SHP77 treated with DMSO at 0.1 percent for 48 hours (cell line): ENCODE measurements around the gene GTF2I.
"Not testable (repeated sequence)": the region's sequence is repeated elsewhere in the genome, so short reads cannot be mapped to it uniquely, and the experiment has no call there.

Experiments
- DNase-seq: peaks from one replicate; lab custom pipeline; 2025; lab: John Stamatoyannopoulos, UW

Gene GTF2I

DNA sequence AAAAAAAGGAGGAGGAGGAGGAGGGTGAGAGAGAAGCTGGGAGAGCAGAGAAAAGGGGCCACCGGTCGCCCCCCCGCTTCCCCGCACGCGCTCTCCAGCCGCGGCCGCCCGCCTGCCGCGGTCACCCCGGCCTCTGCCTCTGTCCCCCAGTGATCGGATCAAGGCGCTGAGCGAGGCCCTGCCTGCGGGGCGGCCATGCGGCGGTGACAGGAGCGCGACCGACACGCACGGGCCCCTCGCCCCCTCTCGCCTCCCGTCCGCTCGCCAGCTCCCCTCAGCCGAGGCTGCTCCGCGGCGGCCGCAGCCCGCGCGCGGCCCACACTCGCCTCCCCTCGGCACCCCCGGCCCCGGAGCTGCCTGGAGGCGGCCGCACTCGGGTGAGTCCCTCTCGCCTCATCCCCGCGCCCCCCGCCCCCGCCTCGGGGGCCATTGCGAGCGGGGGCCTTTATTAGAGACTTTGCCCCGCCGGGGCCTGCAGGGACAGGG, at the start of gene GTF2I:
Gene GTF2I (plus strand): TSS at position 27 of the 486 bp plus-strand sequence. CDS start 31,411 bp downstream, outside the sequence.
- no peak for DNase-seq

DNA sequence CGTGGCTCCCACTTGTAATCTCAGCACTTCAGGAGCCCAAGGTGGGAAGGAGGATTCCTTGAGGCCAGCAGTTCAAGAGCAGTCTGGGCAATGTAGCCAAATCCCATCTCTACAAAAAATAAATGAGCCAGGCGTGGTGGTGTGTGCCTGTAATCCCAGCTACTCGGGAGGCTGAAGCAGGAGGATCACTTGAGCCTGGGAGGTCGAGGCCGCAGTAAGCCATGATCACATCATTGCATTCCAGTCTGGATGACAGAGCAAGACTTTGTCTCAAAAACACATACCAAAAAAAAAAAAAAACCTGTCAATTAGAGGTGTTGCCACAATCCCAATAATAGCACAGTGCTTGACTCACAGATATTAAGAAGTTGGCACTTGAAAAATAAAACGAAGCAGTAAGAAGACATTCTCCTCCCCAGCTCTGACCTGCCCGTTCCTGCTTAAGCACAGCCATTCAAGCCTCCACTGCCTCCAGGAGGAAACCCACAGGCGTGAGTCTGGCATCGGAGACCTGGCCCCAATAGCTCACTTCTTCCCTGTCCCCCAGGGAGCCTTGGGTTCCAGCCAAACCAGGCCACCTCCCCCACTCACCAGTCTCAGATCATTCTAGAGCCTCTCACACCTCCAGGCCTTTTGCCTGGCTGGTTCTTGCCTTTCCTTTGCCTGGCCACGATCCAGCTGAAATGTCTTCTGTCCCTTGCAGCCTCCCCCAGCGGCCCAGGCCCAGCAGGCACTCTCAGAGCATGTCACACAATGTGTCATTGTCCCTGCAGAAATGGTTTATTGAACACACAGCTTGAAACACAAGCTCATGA, 45.3 kb upstream of the GTF2I start:
- no peak for DNase-seq

DNA sequence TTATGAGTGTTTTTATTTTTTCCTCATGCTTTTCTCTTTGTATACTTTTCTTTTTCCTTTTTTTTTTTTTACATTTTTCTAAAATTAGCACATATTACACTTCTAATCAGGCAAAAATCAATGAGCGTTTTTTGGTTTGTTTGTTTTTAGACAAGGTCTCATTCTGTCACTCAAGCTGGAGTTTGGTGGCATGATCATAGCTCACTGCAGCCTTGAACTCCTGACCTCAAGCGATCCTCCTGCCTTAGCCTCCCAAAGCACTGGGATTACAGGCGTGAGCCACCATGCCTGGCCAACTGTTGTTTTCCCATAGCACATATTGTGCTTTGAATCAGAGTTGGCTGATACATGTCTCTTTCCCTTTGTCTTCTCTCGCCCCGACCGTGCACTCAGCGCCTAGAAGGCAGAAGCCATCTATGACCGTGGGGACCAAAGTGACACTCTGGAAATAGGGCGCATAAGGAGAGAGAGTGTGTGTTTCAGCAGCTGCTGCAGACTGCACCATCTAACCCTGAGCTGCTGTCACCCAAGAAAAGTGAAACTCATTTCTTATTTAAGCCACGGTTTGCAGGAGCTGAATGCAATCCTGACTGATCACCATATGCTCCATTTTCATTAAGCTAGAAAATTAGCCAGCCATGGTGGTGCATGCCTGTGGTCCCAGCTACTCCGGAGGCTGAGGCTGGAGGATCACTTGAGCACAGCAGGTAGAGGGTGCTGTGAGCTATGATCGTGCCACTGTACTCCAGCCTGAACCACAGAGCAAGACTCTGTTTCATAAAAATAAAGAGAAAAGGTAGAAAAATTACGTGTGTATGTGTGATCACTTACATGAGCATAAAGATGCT, 41.4 kb upstream of the GTF2I start:
- DNase-seq: no peak

DNA sequence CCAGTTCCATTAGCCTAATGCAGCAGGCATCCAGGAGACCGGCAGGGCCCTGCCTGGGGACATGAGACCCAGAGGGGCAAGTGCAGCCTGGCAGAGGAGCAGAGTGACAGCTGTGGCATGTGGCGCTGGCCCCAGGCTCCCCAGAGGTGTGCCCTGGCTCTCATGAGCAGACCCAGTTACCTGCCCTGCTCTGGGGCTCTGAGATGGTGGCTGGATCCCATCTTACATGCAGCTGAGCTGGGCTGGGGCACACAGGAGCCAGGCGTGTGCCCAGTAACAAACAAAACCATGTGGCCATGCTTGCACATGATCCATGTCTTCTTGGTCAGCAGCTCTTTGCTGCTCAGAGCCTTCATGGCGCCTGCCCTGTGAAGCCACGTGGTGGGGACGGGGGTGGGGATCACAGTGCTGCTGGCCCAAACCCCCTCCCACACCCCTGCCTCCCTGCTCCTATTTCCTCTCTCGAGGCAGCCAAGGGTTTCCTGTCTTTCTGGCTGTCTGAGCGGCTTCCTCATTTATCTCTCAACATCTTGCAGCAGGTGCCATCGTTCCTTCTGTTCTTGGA, 40.3 kb upstream of the GTF2I start:
- no peak for DNase-seq

DNA sequence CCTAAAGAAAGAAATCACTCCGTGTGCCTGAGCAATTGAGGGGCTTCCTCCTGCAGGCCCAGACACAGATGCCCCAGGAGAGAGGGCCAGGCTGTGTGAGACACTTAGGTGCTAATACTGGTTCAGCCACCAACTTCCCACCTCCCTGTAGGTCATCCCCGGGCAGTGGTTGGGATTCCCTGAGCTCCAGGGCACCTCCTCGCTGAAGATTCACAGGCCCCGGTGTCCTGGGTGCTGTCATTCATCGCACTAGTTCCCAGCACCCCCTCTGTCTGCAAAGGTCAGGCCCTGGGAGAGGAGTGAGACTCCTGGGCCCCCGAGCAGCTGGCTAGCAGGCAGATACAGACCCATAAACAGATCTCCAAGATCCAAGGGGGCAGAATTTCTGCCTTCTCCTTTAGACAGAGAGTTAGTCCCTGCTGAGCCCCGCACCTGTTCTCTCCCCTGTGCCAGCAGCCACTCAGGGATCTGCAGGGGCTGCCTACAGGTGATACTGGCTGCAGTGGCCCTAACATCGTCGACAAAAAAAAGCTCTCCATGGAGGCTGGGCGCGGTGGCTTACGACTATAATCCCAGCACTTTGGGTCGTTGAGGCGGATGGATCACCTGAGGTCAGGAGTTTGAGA, 38.2 kb upstream of the GTF2I start:
- no peak for DNase-seq

DNA sequence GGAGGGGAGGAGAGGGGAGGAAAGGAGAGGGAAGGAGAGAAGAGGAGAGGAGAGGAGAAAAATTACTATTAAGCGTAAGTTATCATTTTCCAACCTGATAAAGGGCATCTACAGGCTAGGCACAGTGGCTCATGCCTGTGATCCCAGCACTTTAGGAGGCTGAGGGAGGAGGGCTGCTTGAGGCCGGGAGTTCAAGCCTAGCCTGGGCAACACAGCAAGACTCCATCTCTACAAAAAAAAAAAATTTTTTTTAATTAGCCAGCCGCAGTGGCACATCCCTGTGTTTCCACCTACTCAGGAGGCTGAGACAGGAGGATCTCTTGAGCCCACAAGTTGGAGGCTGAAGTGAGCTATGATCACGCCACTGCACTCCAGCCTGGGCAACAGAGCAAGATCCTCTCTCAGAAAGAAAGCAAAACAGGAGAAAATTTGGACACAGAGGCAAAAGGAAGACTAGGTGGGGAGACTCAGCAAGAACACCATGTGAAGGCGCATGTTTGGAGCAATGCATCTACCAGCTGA, 35.2 kb upstream of the GTF2I start:
- DNase-seq: no peak

DNA sequence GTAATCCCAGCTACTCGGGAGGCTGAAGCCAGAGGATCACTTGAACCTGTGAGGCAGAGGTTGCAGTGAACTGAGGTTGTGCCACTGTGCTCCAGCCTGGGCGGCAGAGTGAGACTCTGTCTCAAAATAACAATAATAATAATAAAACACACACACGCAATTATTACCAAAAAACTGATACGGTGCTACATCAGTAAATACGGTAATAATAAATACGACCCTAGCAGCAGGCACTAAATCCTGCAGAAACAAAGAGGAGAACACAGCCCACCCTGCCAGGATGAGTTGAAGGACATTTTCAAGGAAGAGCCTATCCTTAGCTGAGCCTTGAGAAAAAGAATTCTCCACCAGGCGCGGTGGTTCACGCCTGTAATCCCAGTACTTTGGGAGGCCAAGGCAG, 34.4 kb upstream of the GTF2I start:
- no peak for DNase-seq

DNA sequence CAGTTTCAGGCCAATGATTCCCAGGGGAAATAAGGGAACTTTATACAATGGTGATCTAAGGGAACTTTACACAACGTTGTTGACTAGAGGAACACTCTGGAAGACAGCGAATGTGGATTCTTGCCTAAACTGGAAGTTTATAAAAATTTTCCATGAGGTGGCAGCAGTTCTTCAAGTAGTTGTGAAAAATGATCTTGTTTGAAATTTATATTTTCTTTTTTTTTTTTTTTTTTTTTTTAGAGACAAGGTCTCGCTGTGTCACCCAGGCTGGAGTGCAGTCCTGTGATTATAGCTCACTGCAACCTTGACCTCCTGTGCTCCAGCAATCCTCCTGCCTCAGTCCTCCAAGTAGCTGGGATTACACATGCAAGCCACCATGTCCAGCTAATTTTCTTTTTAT, 32.1 kb upstream of the GTF2I start:
- DNase-seq: no peak

DNA sequence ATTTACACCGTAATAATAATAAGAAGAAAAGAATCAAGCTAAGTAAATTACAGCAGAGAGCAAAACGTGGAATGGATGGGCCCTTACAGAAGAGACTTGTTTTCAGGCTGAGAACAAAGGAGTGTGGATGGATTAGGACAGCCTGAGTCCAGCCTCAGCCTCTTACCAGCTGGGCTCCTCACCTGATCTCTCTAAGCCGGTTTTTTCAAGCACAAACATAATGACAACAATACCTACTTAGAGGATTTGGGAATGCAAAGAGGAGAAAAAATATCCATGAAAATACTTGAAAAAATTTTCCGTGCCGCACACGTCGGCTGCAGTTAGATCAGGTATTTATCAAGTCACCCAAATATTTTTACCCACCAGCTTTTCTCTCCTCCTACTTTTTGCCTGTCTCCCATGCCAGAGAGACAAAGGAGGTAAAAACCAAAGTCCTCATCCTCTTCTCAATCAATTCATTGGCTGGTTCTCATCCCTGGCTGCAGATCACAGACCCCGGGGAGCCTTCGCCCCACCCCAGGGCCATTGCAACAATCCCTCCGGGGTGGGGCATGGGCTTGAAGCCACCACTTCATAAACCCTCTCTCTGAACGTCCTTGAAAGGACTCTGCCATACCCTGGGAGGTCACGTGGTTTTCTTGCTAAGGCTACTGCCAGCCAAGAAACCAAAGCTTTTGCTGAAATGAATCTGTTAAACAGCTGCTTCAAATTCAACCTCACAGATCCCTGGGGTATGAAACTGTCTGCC, 29.7 kb upstream of the GTF2I start:
- no peak for DNase-seq

DNA sequence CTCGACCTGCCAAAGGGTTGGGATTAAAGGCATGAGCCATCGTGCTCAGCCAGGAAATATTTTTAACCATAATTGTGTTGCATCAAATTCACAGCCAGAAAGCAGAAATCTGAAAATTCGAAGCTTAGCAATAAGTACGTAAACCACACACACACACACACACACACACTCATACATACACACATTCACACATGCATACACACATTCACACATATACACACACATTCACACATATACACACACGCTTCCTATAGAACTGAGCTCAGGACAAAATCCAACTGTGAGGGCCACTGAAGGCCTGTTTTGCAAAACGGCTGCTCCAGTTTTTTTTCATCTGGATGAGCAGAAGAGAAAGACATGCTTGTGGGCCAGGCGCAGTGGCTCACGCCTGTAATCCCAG, 25.0 kb upstream of the GTF2I start:
- DNase-seq: no peak

DNA sequence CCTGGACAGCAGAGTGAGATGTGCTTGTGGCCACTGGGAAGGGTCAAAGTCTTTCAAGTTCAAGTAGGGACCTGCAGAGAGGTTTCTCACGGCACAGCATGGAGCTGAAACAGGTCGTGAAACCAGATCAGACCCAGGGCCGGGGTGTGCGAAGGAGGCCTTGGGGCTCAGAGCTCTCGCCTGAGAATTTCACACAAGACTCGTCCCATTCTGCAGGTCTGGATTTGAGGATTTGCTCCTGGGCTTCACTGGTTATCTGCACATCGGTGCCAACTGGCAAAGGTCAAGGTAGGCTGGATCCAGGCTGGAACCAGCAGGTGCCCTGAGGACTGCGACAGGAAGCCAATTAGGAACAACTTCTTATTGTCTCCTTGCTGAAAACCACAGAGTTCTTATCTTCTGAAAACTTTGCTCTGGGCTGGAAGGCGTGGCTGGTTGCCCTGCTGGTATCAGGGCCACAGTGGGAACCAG, 24.0 kb upstream of the GTF2I start:
- no peak for DNase-seq

DNA sequence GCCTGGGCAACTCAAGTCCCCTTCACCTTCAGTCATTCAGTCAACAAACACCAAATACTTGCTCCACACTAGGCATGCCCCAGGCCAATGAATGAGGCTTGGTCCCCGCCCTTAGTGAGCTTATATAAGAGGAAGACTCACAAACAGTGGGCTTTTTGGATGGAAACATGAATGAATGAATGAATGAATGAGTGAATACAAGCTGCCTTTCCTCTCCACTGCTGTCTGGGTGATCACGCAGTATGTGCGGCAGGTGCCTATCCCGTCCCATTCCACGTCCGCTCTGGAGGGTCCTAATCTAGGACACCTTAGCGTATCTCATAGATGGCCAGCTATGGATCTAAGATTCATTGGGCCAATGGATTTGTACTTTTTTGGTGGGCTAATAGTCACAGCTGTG, 19.8 kb upstream of the GTF2I start:
- DNase-seq: no peak

DNA sequence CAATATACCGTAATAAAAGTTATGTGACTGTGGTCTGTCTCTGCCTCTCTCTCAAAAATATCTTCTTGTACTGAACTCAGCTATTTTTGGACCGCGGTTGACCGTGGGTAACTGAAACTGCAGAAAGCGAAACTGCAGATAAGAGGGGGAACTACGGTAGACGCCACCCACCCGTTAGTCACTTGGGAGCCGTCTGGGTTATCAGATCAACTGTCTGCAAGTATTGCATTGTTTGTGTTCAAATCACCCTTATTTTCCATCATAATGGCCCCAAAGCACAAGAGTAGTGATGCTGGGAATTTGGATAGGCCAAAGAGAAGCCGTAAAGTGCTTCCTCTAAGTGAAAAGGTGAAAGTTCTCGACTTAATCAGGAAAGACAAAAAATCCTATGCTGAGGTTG, 7.5 kb upstream of the GTF2I start:
- DNase-seq: not testable (repeated sequence)

DNA sequence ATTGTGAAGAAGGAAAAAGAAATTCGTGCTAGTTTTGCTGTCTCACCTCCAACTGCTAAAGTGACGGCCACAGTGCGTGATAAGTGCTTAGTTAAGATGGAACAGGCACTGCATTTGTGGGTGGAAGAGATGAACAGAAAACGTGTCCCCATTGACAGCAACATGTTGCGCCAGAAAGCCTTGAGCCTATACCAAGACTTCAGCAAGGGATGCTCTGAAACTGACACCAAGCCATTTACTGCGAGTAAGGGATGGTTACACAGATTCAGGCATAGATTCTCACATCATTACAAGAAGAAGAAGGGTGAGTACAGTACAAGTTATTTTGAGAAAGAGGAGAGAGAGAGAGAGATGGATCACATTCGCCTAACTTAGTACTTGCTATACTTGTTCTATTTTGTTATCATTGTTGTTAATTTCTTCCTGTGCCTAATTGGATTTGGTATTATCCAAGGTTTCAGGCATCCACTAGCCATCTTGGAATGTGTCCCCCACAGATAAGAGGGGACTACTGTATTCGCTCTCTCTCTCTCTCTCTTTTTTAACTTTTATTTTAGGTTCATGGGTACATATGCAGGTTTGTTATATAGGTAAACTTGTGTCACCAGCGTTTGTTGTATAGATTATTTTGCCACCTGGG, 6.9 kb upstream of the GTF2I start:
- DNase-seq: not testable (repeated sequence)

DNA sequence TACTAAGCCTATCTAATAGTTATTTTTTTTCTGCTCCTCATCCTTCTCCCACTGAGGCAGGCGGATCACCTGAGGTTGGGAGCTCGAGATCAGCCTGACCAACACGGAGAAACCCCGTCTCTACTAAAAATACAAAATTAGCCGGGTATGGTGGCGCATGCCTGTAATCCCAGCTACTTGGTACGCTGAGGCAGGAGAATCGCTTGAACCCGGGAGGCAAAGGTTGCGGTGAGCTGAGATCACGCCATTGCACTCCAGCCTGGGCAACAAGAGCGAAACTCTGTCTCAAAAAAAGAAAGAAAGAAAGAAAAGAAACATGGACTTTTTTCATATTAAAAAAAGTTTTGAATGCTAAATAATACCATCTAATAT, 6.4 kb upstream of the GTF2I start:
- DNase-seq: not testable (repeated sequence)

DNA sequence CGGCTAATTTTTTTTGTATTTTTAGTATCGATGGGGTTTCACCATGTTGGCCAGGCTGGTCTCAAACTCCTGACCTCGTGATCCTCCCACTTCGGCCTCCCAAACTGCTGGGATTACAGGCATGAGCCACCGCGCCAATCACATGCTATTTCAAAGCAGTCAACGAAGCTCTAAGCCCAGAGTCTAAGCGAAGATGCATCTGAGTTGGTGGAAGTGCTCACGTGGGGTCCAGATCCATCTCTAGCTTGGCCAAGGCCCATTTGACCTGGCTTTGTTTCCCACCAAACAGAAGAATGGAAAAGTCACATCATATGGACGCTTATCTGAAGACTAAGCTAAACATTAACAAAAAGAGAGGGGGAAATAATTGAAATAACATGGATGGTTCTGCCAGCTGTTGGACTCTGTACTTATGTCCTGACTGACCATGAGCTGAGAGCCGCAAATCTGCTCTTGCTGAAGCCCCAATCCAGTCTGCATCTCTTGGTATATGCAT, 3.8 kb upstream of the GTF2I start:
- DNase-seq: no peak

DNA sequence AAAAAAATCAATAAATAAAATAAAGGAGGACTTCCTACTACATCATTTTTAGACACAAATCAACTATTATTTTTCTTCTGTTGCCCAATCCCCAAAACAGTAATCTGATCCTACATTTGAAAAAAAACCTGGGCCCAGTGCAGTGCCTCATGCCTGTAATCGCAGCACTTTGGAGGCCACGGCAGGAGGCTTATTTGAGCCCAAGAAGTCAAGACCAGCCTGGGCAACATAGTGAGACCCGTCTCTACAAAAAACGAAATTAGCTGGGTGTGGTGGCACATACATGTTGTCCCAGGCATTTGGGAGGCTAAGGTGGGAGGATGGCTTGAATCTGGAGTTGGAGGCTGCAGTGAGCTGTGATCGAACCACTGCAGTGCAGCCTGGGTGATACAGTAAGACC, 2.7 kb upstream of the GTF2I start:
- no peak for DNase-seq

DNA sequence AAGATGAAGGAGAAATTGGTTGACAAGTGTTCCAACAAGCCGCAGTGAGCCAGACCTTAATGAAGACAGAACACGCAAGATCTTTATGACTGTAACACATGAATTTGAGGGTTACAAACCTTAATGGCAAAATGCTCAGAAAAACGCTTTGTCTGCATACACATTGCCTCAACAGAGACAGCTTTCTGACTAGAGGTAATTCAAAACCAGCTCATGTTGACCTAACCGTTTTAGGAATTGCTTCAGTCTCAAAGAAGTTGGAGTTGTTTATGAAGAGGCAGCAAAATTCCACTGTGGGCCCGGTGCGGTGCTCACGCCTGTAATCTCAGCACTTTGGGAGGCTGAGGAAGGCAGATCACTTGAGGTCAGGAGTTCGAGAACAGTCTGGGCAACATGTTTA, 2.2 kb upstream of the GTF2I start:
- no peak for DNase-seq

DNA sequence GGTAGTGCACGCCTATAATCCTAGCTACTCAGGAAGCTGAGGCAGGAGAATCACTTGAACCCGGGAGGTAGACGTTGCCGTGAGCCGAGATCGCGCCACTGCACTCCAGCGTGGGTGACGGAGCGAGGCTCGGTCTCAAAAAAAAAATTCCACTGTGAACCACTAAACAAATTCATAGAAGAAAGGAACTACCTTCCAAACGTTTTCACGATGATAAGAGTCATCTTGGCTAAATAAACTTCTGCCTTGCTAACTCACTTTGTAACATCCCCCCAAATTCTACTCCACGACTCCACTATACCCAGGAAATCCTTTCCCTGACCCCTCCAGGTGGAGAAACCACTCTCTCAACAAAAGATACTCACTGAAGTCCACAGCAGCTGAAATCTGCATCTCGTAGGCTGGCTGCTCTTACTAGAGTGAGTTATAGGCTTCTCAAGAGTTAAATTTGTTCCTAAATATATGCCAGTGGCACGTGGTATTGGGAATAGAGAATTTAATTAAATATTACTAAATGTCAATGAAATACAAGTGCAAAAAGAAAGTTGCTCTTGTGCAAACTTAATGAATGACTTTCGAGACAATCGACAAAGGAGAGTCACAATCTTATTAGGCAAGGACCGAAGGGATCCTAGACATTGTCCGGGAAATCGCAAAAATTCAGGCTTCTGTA, 1.6 kb upstream of the GTF2I start:
- no peak for DNase-seq

DNA sequence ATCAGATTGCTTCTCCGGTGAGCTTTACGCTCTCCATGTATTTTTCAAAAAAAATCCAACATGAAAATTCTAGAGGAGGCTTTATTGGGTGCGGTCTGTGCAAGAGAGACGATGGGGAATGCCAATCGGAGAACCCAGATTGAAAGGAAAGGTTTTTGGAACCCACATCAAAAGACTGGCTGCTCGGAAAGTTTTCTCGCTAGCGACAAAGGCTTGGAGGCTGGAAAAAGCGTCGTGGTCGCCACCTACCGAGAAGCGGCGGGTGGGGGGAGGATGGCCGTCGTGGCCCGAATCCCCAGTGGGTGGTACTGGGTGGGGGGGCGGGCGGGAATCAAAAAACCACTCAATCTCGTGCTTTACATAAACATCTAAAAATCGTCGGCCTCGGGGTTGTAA, 1.1 kb upstream of the GTF2I start:
- DNase-seq: peak; percentile 26
